CD1c-positive myeloid dendritic cell (primary cell): ENCODE measurements around the gene USP16.

Experiments
- DNase-seq: peaks from one replicate; pipeline ENCODE4 v3.0.0-alpha.2; 2016; ENCODE audit errors: extremely low spot score

Gene USP16

GRCh38 chr21:29033871-29034270 is 9.4 kb downstream of the USP16 start:
- DNase-seq = no peak

- no peak for DNase-seq
These were observed 10.2 kb downstream of the USP16 start for GRCh38 chr21:29034678-29035077.

- no peak for DNase-seq
These were observed 27.8 kb downstream of the USP16 start for GRCh38 chr21:29052224-29052623.

- DNase-seq = no peak
These were observed 28.6 kb downstream of the USP16 start for GRCh38 chr21:29053011-29053553.

- DNase-seq = no peak
These were observed 29.2 kb downstream of the USP16 start for GRCh38 chr21:29053656-29054055.

- DNase-seq = no peak
These were observed 30.6 kb downstream of the USP16 start for GRCh38 chr21:29055080-29055479.

GRCh38 chr21:29056005-29056404 is 31.5 kb downstream of the USP16 start:
- DNase-seq = no peak

- no peak for DNase-seq
These were observed 32.1 kb downstream of the USP16 start for GRCh38 chr21:29056538-29057050.

GRCh38 chr21:29064850-29065481 is 40.5 kb downstream of the USP16 start:
- peak; percentile 67 for DNase-seq

GRCh38 chr21:29072873-29073221 is 48.4 kb downstream of the USP16 start:
- DNase-seq = peak; percentile 54

GRCh38 chr21:29073222-29074006 is 48.9 kb downstream of the USP16 start, which contains the start of gene CCT8:
CCT8 (minus strand) TSS chr21:29073648; CDS start chr21:29073590, 58 bp downstream.
- DNase-seq = peak; percentile 99

GRCh38 chr21:29074007-29074376 is 49.5 kb downstream of the USP16 start:
- DNase-seq = no peak

- no peak for DNase-seq
These were observed 50.3 kb downstream of the USP16 start for GRCh38 chr21:29074783-29075182.

GRCh38 chr21:29075706-29076466 is 51.4 kb downstream of the USP16 start:
- DNase-seq = no peak

GRCh38 chr21:29076731-29077640 is 52.5 kb downstream of the USP16 start:
- peak; percentile 40 for DNase-seq

GRCh38 chr21:29077651-29078090 is 53.2 kb downstream of the USP16 start:
- DNase-seq = no peak

GRCh38 chr21:29078869-29079767 is 54.6 kb downstream of the USP16 start:
- DNase-seq = peak; percentile 87

- peak; percentile 22 for DNase-seq
These were observed 56.0 kb downstream of the USP16 start for GRCh38 chr21:29080454-29080941.

GRCh38 chr21:29082046-29082815 is 57.8 kb downstream of the USP16 start:
- no peak for DNase-seq
